Activated CD4-positive, alpha-beta memory T cell treated with anti-CD3 and anti-CD28 coated beads, Interleukin-2, amount 10 ng/mL, durations not matched to agents 7 days and 5 days (primary cell): ENCODE data around the gene GGA2. TPM values are rescaled to one million over a fixed set of nuclear protein-coding genes. Genes with fewer than 3 reads are reported as not detected.

Experiments used
- CTCF ChIA-PET: fragments of 350-600 bp; sonication (Branson Sonifier 250); formaldehyde crosslinking; loops from one replicate; lab custom pipeline; 2021; ENCODE audit warnings: antibody characterized with exemption, inconsistent platforms; lab: Charles Lee
- POLR2A ChIA-PET: fragments of 350-600 bp; sonication (Branson Sonifier 250); formaldehyde crosslinking; loops from one replicate; lab custom pipeline; 2021; ENCODE audit warnings: antibody characterized with exemption; lab: Charles Lee
- DNase-seq: peaks from one replicate; pipeline ENCODE4 v3.0.0-alpha.2; 2020
- H3K27ac Mint-ChIP-seq: one replicate; pipeline ENCODE4 v1.8.0; 2021; ENCODE audit warnings: mild to moderate bottlenecking, mixed read lengths
- H3K27me3 Mint-ChIP-seq: one replicate; pipeline ENCODE4 v1.8.0; 2021; ENCODE audit warnings: mixed read lengths
- H3K36me3 Mint-ChIP-seq: one replicate; pipeline ENCODE4 v1.8.0; 2021; ENCODE audit warnings: low read depth, mixed read lengths
- H3K4me1 Mint-ChIP-seq: one replicate; pipeline ENCODE4 v1.8.0; 2021; ENCODE audit warnings: mixed read lengths
- H3K4me3 Mint-ChIP-seq: one replicate; pipeline ENCODE4 v1.8.0; 2021; ENCODE audit warnings: mild to moderate bottlenecking, mixed read lengths
- H3K9me3 Mint-ChIP-seq: one replicate; pipeline ENCODE4 v1.8.0; 2021; ENCODE audit warnings: mixed read lengths
- total RNA-seq, 2 experiments: library from RNA; stranded (reverse); gene quantifications; one replicate each; pipeline ENCODE4 v1.2.3, GENCODE V29; 2021

GGA2 gene
- total RNA-seq, 2 experiments from 2014 or later: 95.3 to 97.8 TPM

- H3K27me3 Mint-ChIP-seq: no peaks in the 10 kb centered on the region
- H3K4me1 Mint-ChIP-seq: peaks cover 7% of the 10 kb centered on the region
- H3K36me3 Mint-ChIP-seq: peaks cover 15% of the 10 kb centered on the region
- DNase-seq: no peak
- H3K27ac Mint-ChIP-seq: peak overlapping the region; percentile 16
- H3K4me3 Mint-ChIP-seq: no peak overlapping the region
- CTCF ChIA-PET: interaction anchor here (1.7 kb wide), 1 partner anchor 20 kb away, joined by 4 read pairs; the partner anchor contains the start of gene UBFD1
- POLR2A ChIA-PET: no interaction called here
- H3K9me3 Mint-ChIP-seq: no peaks in the 10 kb centered on the region
Observed at GRCh38 chr16:23537390-23537789, 27.1 kb upstream of the GGA2 start.

GRCh38 chr16:23535901-23536300, 25.6 kb upstream of the GGA2 start:
- no peaks in the 10 kb centered on the region for H3K9me3 Mint-ChIP-seq
- no peak overlapping the region for H3K4me3 Mint-ChIP-seq
- H3K27ac Mint-ChIP-seq: no peak overlapping the region
- DNase-seq: no peak
- POLR2A ChIA-PET: no interaction called here
- CTCF ChIA-PET: no interaction called here
- H3K27me3 Mint-ChIP-seq: no peaks in the 10 kb centered on the region
- H3K36me3 Mint-ChIP-seq: peaks cover 12% of the 10 kb centered on the region
- peaks cover 7% of the 10 kb centered on the region for H3K4me1 Mint-ChIP-seq

GRCh38 chr16:23534868-23535860, 24.9 kb upstream of the GGA2 start:
- CTCF ChIA-PET: no interaction called here
- Mint-ChIP-seq H3K27me3 (no peaks in the 10 kb centered on the region), H3K4me3 (no peak overlapping the region), H3K36me3 (peaks cover 12% of the 10 kb centered on the region), H3K27ac (no peak overlapping the region), H3K9me3 (no peaks in the 10 kb centered on the region), H3K4me1 (peaks cover 7% of the 10 kb centered on the region)
- DNase-seq: no peak
- POLR2A ChIA-PET: no interaction called here

DNA sequence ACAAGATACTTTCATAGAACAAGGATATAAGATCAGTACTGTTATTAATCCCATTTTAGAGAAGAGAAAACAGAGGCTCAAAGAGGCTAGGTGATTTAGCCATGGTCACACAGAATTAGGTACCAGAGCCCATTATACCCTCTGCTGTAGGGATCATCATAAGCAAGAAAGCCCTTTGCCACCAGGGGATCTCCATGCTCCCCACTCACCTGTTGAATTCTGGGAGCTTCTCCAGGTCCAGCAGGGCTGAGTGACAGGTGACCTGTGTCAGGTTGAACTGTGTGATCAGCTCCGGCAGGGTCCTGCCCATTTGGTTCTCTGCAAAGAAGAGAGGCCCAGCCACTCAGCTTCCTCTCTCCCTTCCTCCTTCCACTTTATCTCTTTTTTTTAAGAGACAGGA, 22.2 kb upstream of the GGA2 start:
- peaks cover 12% of the 10 kb centered on the region for H3K36me3 Mint-ChIP-seq
- CTCF ChIA-PET: no interaction called here
- no peak overlapping the region for H3K27ac Mint-ChIP-seq
- H3K27me3 Mint-ChIP-seq: no peaks in the 10 kb centered on the region
- no peaks in the 10 kb centered on the region for H3K9me3 Mint-ChIP-seq
- no peak overlapping the region for H3K4me3 Mint-ChIP-seq
- POLR2A ChIA-PET: no interaction called here
- H3K4me1 Mint-ChIP-seq: no peaks in the 10 kb centered on the region
- no peak for DNase-seq

GRCh38 chr16:23530062-23530461, 19.8 kb upstream of the GGA2 start:
- peaks cover 23% of the 10 kb centered on the region for H3K36me3 Mint-ChIP-seq
- DNase-seq: no peak
- no peaks in the 10 kb centered on the region for H3K4me1 Mint-ChIP-seq
- H3K27me3 Mint-ChIP-seq: no peaks in the 10 kb centered on the region
- no peak overlapping the region for H3K27ac Mint-ChIP-seq
- ChIA-PET POLR2A (no interaction called here), CTCF (no interaction called here)
- no peaks in the 10 kb centered on the region for H3K9me3 Mint-ChIP-seq
- H3K4me3 Mint-ChIP-seq: no peak overlapping the region

- Mint-ChIP-seq H3K36me3 (peaks cover 25% of the 10 kb centered on the region), H3K9me3 (no peaks in the 10 kb centered on the region), H3K4me1 (no peaks in the 10 kb centered on the region), H3K4me3 (no peak overlapping the region), H3K27me3 (no peaks in the 10 kb centered on the region), H3K27ac (no peak overlapping the region)
- ChIA-PET CTCF (interaction anchor here (0.6 kb wide), 1 partner anchor 271 kb away, joined by 3 read pairs; no protein-coding TSS in a partner anchor), POLR2A (no interaction called here)
- no peak for DNase-seq
Observed at GRCh38 chr16:23528644-23529310, 18.5 kb upstream of the GGA2 start.

- CTCF ChIA-PET: interaction anchor here (0.6 kb wide), 1 partner anchor 272 kb away, joined by 3 read pairs; no protein-coding TSS in a partner anchor
- no peaks in the 10 kb centered on the region for H3K9me3 Mint-ChIP-seq
Observed at GRCh38 chr16:23527961-23528643, 17.8 kb upstream of the GGA2 start.

GRCh38 chr16:23524886-23525285, 14.6 kb upstream of the GGA2 start:
- DNase-seq: no peak
- POLR2A ChIA-PET: no interaction called here
- H3K4me3 Mint-ChIP-seq: no peak overlapping the region
- CTCF ChIA-PET: no interaction called here
- H3K4me1 Mint-ChIP-seq: no peaks in the 10 kb centered on the region
- H3K36me3 Mint-ChIP-seq: peaks cover 32% of the 10 kb centered on the region
- H3K27me3 Mint-ChIP-seq: no peaks in the 10 kb centered on the region
- H3K9me3 Mint-ChIP-seq: no peaks in the 10 kb centered on the region
- no peak overlapping the region for H3K27ac Mint-ChIP-seq

More at GRCh38 chr16:23527961-23528643, 17.8 kb upstream of the GGA2 start:
- Mint-ChIP-seq H3K27me3 (no peaks in the 10 kb centered on the region), H3K4me3 (no peak overlapping the region), H3K36me3 (peaks cover 24% of the 10 kb centered on the region), H3K27ac (no peak overlapping the region), H3K4me1 (no peaks in the 10 kb centered on the region)
- DNase-seq: no peak
- POLR2A ChIA-PET: no interaction called here

GRCh38 chr16:23523876-23524385, 13.6 kb upstream of the GGA2 start:
- no peaks in the 10 kb centered on the region for H3K27me3 Mint-ChIP-seq
- ChIA-PET POLR2A (no interaction called here), CTCF (no interaction called here)

DNA sequence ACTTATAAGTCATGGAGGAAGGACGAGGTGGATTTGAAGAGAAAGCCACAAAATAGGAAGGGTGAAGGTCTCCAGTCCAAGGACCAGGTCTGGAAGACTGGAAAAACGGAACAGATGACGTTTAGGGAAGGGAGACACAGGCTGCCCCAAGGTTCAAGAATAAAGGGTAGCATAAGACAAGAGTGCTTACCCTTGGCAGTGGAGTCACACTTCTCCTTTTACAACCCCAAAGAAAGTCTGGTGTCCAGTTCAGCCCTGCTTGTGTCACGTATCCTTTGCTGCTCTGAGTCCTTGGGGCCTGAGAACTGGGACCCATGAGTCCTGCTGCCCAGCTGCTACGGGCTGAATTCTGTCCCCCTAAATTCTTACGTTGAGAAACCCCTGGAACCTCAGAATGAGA, 13.0 kb upstream of the GGA2 start:
- no peak overlapping the region for H3K4me3 Mint-ChIP-seq
- no peaks in the 10 kb centered on the region for H3K9me3 Mint-ChIP-seq
- peaks cover 4% of the 10 kb centered on the region for H3K4me1 Mint-ChIP-seq
- ChIA-PET POLR2A (interaction anchor here (1.4 kb wide), 1 partner anchor 14 kb away, joined by 3 read pairs; no protein-coding TSS in a partner anchor), CTCF (no interaction called here)
- no peak overlapping the region for H3K27ac Mint-ChIP-seq
- H3K36me3 Mint-ChIP-seq: peaks cover 38% of the 10 kb centered on the region
- no peak for DNase-seq
- H3K27me3 Mint-ChIP-seq: no peaks in the 10 kb centered on the region

More at GRCh38 chr16:23523876-23524385, 13.6 kb upstream of the GGA2 start:
- Mint-ChIP-seq H3K4me3 (no peak overlapping the region), H3K4me1 (no peaks in the 10 kb centered on the region), H3K27ac (no peak overlapping the region), H3K9me3 (no peaks in the 10 kb centered on the region), H3K36me3 (peaks cover 38% of the 10 kb centered on the region)
- no peak for DNase-seq

DNA sequence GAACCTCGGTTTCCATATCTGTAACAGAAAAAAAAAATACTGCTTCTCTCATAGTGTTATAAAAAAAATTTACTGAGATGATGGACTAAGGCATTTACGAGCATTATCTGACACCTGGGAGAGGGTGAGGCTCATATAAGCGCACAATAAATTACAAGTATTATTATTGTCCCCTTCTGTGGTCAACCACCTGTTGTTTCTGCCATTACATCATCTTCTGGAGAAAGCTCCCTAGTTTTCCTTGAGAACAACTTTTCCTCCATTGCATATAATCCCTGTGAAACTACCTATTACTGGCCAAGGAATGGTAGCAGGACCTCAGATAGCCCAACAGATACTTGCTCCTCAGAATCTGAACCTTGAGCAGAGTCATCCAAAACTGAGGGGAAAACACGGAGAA, 11.7 kb upstream of the GGA2 start:
- Mint-ChIP-seq H3K27ac (no peak overlapping the region), H3K4me1 (peaks cover 8% of the 10 kb centered on the region), H3K27me3 (no peaks in the 10 kb centered on the region), H3K9me3 (no peaks in the 10 kb centered on the region), H3K36me3 (peaks cover 35% of the 10 kb centered on the region), H3K4me3 (no peak overlapping the region)
- DNase-seq: no peak
- CTCF ChIA-PET: no interaction called here
- POLR2A ChIA-PET: interaction anchor here (1.4 kb wide), 1 partner anchor 12 kb away, joined by 3 read pairs; no protein-coding TSS in a partner anchor

DNA sequence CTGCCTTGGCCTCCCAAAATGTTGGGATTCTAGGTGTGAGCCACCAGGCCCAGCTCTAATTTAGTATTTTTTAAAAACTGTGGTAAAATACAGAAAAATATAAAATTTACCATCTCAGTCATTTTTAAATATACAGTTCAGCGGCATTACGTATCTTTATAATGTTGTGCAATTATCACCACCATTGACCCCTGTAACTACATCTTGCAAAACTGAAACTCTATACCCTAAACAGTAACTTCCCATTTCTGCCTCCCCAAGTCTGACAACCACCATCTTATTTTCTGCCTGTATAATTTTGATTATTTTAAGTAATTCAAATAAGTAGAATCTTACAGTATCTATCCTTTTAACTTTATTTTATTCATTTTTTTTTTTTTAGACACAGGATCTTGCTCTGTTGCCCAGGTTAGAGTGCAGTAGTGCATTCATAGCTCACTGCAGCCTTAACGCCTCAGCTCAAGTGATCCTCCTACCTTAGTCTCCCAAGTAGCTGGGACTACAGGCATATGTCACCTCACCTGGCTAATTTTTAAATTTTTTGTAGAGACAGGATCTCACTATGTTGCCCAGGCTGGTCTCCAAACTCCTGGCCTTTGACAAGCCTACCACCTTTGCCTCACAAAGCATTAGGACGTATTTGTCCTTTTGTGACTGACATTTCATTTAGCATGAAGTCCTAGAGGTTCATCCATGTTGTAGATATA, 10.9 kb upstream of the GGA2 start:
- ChIA-PET CTCF (interaction anchor here (0.8 to 1.2 kb wide), 2 partner anchors 16 to 86 kb away, joined by 3 read pairs; no protein-coding TSS in a partner anchor), POLR2A (interaction anchor here (1.4 kb wide), 1 partner anchor 11 kb away, joined by 3 read pairs; the partner anchor contains the start of gene GGA2)
- H3K27me3 Mint-ChIP-seq: no peaks in the 10 kb centered on the region
- H3K36me3 Mint-ChIP-seq: peaks cover 35% of the 10 kb centered on the region
- no peak overlapping the region for H3K4me3 Mint-ChIP-seq
- DNase-seq: no peak
- H3K9me3 Mint-ChIP-seq: no peaks in the 10 kb centered on the region
- H3K4me1 Mint-ChIP-seq: peaks cover 15% of the 10 kb centered on the region
- no peak overlapping the region for H3K27ac Mint-ChIP-seq
